H9 (cell line): Measurements from ENCODE around the gene AQP12A. TPM values are rescaled to one million over a fixed set of nuclear protein-coding genes. Genes with fewer than 3 reads are reported as not detected.
"Not testable (repeated sequence)": the region's sequence is repeated elsewhere in the genome, so short reads cannot be mapped to it uniquely, and the experiment has no call there.

Experiments
- DNase-seq: peaks from one replicate; pipeline ENCODE4 v3.0.0-alpha.2; 2017
- H2AFZ ChIP-seq: one replicate; pipeline ENCODE4 v1.6.1; 2013; ENCODE audit warnings: mild to moderate bottlenecking, low read length, control low read depth, moderate library complexity
- H2AK5ac ChIP-seq: 2 replicates; pipeline ENCODE4 v1.6.1; 2013; ENCODE audit warnings: low read length, control low read depth, mixed read lengths; ENCODE audit not compliant: insufficient read length
- H2BK120ac ChIP-seq: one replicate; pipeline ENCODE4 v1.6.1; 2013; ENCODE audit warnings: low read depth, mild to moderate bottlenecking, low read length, control low read depth, inconsistent platforms; ENCODE audit not compliant: poor library complexity, severe bottlenecking
- H2BK12ac ChIP-seq: 2 replicates; pipeline ENCODE4 v1.6.1; 2013; ENCODE audit warnings: low read length, control low read depth, mixed read lengths, low read depth; ENCODE audit not compliant: insufficient read length
- H2BK15ac ChIP-seq: 2 replicates; pipeline ENCODE4 v1.6.1; 2013; ENCODE audit warnings: low read depth, low read length, control low read depth
- H2BK20ac ChIP-seq: one replicate; pipeline ENCODE4 v1.6.1; 2013; ENCODE audit warnings: low read depth, mild to moderate bottlenecking, low read length, control low read depth, inconsistent platforms; ENCODE audit not compliant: poor library complexity, severe bottlenecking
- H2BK5ac ChIP-seq: 2 replicates; pipeline ENCODE4 v1.6.1; 2013; ENCODE audit warnings: low read length, control low read depth, mixed read lengths; ENCODE audit not compliant: insufficient read length
- H3K14ac ChIP-seq: 2 replicates; pipeline ENCODE4 v1.6.1; 2013; ENCODE audit warnings: low read length, control low read depth; ENCODE audit not compliant: insufficient read depth
- H3K18ac ChIP-seq: 2 replicates; pipeline ENCODE4 v1.6.1; 2013; ENCODE audit warnings: low read depth, mild to moderate bottlenecking, mixed read lengths, low read length, control low read depth; ENCODE audit not compliant: insufficient read length
- H3K23ac ChIP-seq: 2 replicates; pipeline ENCODE4 v1.6.1; 2013; ENCODE audit warnings: low read length, control low read depth, mixed read lengths, low read depth; ENCODE audit not compliant: insufficient read length
- H3K23me2 ChIP-seq: 2 replicates; pipeline ENCODE4 v1.6.1; 2013; ENCODE audit warnings: low read depth, mild to moderate bottlenecking, mixed read lengths, low read length, control low read depth; ENCODE audit not compliant: insufficient read length, poor library complexity, severe bottlenecking
- H3K27ac ChIP-seq: 2 replicates; pipeline ENCODE4 v1.5.1; 2013; ENCODE audit warnings: low read length, control low read depth, mixed read lengths, low read depth; ENCODE audit not compliant: insufficient read length
- H3K27me3 ChIP-seq: 2 replicates; pipeline ENCODE4 v1.6.1; 2013; ENCODE audit warnings: low read length, control low read depth, inconsistent platforms; ENCODE audit not compliant: insufficient read depth
- H3K4ac ChIP-seq: 2 replicates; pipeline ENCODE4 v1.6.1; 2013; ENCODE audit warnings: low read depth, mild to moderate bottlenecking, control low read depth, inconsistent platforms, low read length, moderate library complexity
- H3K4me1 ChIP-seq: 2 replicates; pipeline ENCODE4 v1.6.1; 2013; ENCODE audit warnings: low read length, control low read depth, inconsistent platforms; ENCODE audit not compliant: insufficient read depth
- H3K4me2 ChIP-seq: 2 replicates; pipeline ENCODE4 v1.6.1; 2013; ENCODE audit warnings: low read length, control low read depth, mixed read lengths; ENCODE audit not compliant: insufficient read length, insufficient read depth
- H3K56ac ChIP-seq: 2 replicates; pipeline ENCODE4 v1.6.1; 2013; ENCODE audit warnings: low read depth, mild to moderate bottlenecking, mixed read lengths, low read length, control low read depth; ENCODE audit not compliant: insufficient read length
- H3K79me1 ChIP-seq: 2 replicates; pipeline ENCODE4 v1.6.1; 2013; ENCODE audit warnings: low read depth, mild to moderate bottlenecking, moderate library complexity, low read length, control low read depth, inconsistent platforms; ENCODE audit not compliant: insufficient read depth, poor library complexity, severe bottlenecking
- H3K79me2 ChIP-seq: 2 replicates; pipeline ENCODE4 v1.6.1; 2013; ENCODE audit warnings: low read length, control low read depth, inconsistent platforms; ENCODE audit not compliant: insufficient read depth
- H3K9ac ChIP-seq: 2 replicates; pipeline ENCODE4 v1.6.1; 2013; ENCODE audit warnings: low read length, control low read depth, mixed read lengths; ENCODE audit not compliant: insufficient read length; ENCODE audit errors: extremely low read depth
- H3K9me3 ChIP-seq: one replicate; pipeline ENCODE4 v1.6.1; 2013; ENCODE audit warnings: low read depth, low read length, inconsistent platforms; ENCODE audit not compliant: control insufficient read depth
- H3T11ph ChIP-seq: one replicate; pipeline ENCODE4 v1.6.1; 2013; ENCODE audit warnings: mild to moderate bottlenecking, low read length, control low read depth, inconsistent platforms
- H4K20me1 ChIP-seq: one replicate; pipeline ENCODE4 v1.6.1; 2013; ENCODE audit not compliant: control insufficient read depth, insufficient read length, insufficient read depth
- H4K5ac ChIP-seq: 2 replicates; pipeline ENCODE4 v1.6.1; 2013; ENCODE audit warnings: low read depth, mild to moderate bottlenecking, mixed read lengths, low read length, control low read depth; ENCODE audit not compliant: insufficient read length
- H4K8ac ChIP-seq: replicated peaks from 2 replicates; pipeline ENCODE4 v1.6.1; 2013; ENCODE audit warnings: low read length, control low read depth, mixed read lengths, low read depth; ENCODE audit not compliant: insufficient read length
- H4K91ac ChIP-seq: 2 replicates; pipeline ENCODE4 v1.6.1; 2013; ENCODE audit warnings: low read depth, mild to moderate bottlenecking, moderate library complexity, mixed read lengths, low read length, control low read depth; ENCODE audit not compliant: insufficient read length
- H3K27ac Mint-ChIP-seq, 3 experiments: 2 replicates in 2 of 3; 3 replicates in 1 of 3; pipeline ENCODE4 v1.8.0; 2020 to 2021; ENCODE audit warnings: mixed read lengths in 3 of 3, mild to moderate bottlenecking in 1 of 3, moderate library complexity in 1 of 3
- H3K27me3 Mint-ChIP-seq: 2 replicates; pipeline ENCODE4 v1.8.0; 2021; ENCODE audit warnings: low read depth, mild to moderate bottlenecking, moderate library complexity, mixed read lengths
- H3K36me3 Mint-ChIP-seq, 3 experiments: 2 replicates in 2 of 3; 3 replicates in 1 of 3; pipeline ENCODE4 v1.8.0; 2020 to 2021; ENCODE audit warnings: low read depth in 3 of 3, mixed read lengths in 3 of 3; ENCODE audit not compliant: insufficient read depth in 1 of 3
- H3K4me1 Mint-ChIP-seq, 2 experiments: 2 replicates each; pipeline ENCODE4 v1.8.0; 2020; ENCODE audit warnings: mixed read lengths in 2 of 2
- H3K4me3 Mint-ChIP-seq, 2 experiments: 2 replicates in 1 of 2; 3 replicates in 1 of 2; pipeline ENCODE4 v1.8.0; 2020 to 2021; ENCODE audit warnings: mild to moderate bottlenecking in 2 of 2, mixed read lengths in 2 of 2, moderate library complexity in 1 of 2
- H3K9me3 Mint-ChIP-seq, 2 experiments: 2 replicates in 1 of 2; 3 replicates in 1 of 2; pipeline ENCODE4 v1.8.0; 2020; ENCODE audit warnings: mild to moderate bottlenecking in 2 of 2, mixed read lengths in 2 of 2, moderate library complexity in 1 of 2
- whole genome bisulfite sequencing: extraction: QIAGEN DNeasy Blood & Tissue Kit; methylation state at CpG from one replicate; pipeline ENCODE4 v1.1.7; 2013; ENCODE audit warnings: missing lambda C conversion rate, low lambda C conversion rate, mixed read lengths; ENCODE audit not compliant: insufficient read length; ENCODE audit errors: extremely low coverage; 5-methylcytosine and 5-hydroxymethylcytosine counted together
- total RNA-seq: library from RNA; stranded (reverse); gene quantifications from 2 replicates; pipeline ENCODE4 v1.2.1, GENCODE V29; 2021

The AQP12A gene
- total RNA-seq, 1 experiment from 2014 or later, result not detected

DNA sequence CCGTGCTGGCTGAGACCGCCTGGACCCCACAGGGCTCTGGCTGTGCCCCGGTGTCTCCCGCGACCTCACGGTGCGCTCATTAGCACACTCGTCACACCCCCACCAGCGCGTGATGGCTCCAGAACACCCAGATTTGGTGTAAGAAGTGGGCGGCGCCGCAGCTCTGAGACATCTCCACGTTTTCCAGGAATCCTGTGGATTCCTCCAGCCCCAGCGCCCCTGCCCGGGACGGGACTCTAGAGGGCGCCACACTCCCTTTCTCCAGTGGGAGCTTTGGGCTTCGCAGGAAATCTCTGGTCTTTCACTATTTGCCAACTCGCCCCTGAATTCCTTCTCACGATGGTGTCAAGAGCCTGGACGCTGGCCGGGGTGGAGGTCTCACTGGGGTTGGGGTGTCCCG, 16.3 kb upstream of the AQP12A start:
- not testable (repeated sequence) for H3K79me2 ChIP-seq, H3K9me3 ChIP-seq, H3K27ac Mint-ChIP-seq, H2AFZ ChIP-seq, DNase-seq, H2BK20ac ChIP-seq, H3T11ph ChIP-seq, H3K79me1 ChIP-seq, H2AK5ac ChIP-seq, H3K4ac ChIP-seq, H4K20me1 ChIP-seq, H3K36me3 Mint-ChIP-seq, H3K27ac ChIP-seq, H2BK120ac ChIP-seq, H4K8ac ChIP-seq, H3K56ac ChIP-seq, H4K91ac ChIP-seq, H2BK15ac ChIP-seq, H2BK12ac ChIP-seq, H3K23ac ChIP-seq, H3K14ac ChIP-seq, H3K23me2 ChIP-seq, H3K4me1 ChIP-seq, H3K4me2 ChIP-seq, H3K4me1 Mint-ChIP-seq, H3K4me3 Mint-ChIP-seq, H3K9me3 Mint-ChIP-seq, H4K5ac ChIP-seq, H3K27me3 ChIP-seq, H2BK5ac ChIP-seq, H3K9ac ChIP-seq, H3K18ac ChIP-seq
- WGBS, result no CpG with 5 or more reads among the region's 24 CpGs
- peaks cover 17% of the 10 kb centered on the region for H3K27me3 Mint-ChIP-seq

DNA sequence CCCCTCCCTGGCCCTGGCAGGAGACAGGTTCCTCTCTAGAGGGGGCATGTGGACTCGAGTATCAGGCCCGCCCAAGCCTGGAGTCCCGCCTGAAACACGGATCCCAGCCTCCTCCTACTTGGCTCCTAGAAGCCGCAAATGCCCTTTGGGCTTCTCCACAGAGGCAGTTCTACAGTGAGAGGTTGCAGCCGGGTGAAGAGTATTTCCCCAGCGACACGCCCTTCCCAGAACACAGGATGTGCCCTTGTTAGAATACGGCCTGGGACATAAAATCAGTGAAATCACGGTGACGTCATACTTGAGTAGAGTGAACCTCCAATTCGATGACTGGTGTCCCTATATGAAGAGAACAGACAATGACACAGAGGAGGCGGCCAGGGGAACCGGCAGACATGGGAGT, 13.6 kb upstream of the AQP12A start:
- H3K4me1 Mint-ChIP-seq, H3K23me2 ChIP-seq, H3K27me3 Mint-ChIP-seq, H3T11ph ChIP-seq, H3K9me3 Mint-ChIP-seq, H4K8ac ChIP-seq, H3K27ac ChIP-seq, DNase-seq, H2AFZ ChIP-seq, H2AK5ac ChIP-seq, H3K36me3 Mint-ChIP-seq, H3K9ac ChIP-seq, H2BK120ac ChIP-seq, H3K23ac ChIP-seq, H4K91ac ChIP-seq, H3K27me3 ChIP-seq, H2BK20ac ChIP-seq, H4K5ac ChIP-seq, H3K18ac ChIP-seq, H2BK5ac ChIP-seq, H3K79me2 ChIP-seq, H3K4ac ChIP-seq, H3K4me2 ChIP-seq, H2BK12ac ChIP-seq, H3K9me3 ChIP-seq, H3K79me1 ChIP-seq, H4K20me1 ChIP-seq, H2BK15ac ChIP-seq, H3K4me1 ChIP-seq, H3K14ac ChIP-seq, H3K56ac ChIP-seq, H3K4me3 Mint-ChIP-seq, H3K27ac Mint-ChIP-seq: not testable (repeated sequence)
- WGBS, result no CpG with 5 or more reads among the region's 14 CpGs
